Measurements from ENCODE around the gene NCS1.
"Not testable (repeated sequence)": the region's sequence is repeated elsewhere in the genome, so short reads cannot be mapped to it uniquely, and the experiment has no call there.

The NCS1 gene

DNA sequence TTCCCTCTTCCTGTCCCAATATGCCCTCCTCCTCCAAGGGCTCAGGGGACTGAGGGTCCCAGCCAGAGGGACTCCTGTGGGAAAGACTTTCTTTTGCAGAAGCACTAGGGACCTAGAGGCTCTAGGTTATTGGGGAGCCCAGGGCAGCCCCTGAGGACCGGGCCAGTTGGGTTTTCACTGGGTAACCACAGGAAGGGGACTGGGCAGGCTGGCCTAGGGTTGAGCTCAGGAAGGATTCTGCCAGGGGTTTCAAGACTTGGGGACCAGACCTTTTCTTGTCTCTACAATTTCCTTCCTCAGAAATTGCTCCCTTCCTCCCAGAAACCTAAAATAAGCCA is 69.0 kb downstream of the NCS1 start:
- DNase-seq: no peak

- DNase-seq: no peak
Measured at GRCh38 chr9:130242270-130243014, 70.2 kb downstream of the NCS1 start.

- peak; percentile 45 for DNase-seq
Measured at GRCh38 chr9:130243015-130243881, 71.0 kb downstream of the NCS1 start.

GRCh38 chr9:130243882-130244170 is 71.6 kb downstream of the NCS1 start:
- no peak for DNase-seq

GRCh38 chr9:130244548-130245165 is 72.5 kb downstream of the NCS1 start:
- DNase-seq: no peak

DNA sequence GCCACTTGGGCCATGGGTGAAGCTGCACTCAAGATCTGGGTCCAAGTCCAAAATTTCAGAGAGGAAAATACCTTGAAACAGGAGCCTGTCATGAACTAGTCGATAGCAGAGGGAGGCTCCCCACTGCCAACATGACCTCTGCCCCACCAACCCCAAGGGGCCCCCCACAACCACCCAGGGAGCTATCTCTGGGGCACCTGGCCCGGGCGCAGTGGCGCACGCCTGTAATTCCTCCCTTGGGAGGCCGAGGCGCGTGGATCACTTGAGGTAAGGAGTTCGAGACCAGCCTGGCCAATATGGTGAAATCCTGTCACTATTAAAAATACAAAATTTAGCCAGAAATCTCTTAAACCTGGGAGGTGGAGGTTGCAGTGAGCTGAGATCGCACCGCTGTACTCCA is 73.3 kb downstream of the NCS1 start:
- no peak for DNase-seq

- DNase-seq: no peak
Measured at GRCh38 chr9:130246126-130246525, 73.9 kb downstream of the NCS1 start.

GRCh38 chr9:130254747-130255630 is 82.8 kb downstream of the NCS1 start:
- no peak for DNase-seq

- DNase-seq: no peak
Measured at GRCh38 chr9:130255631-130256134, 83.5 kb downstream of the NCS1 start.

- no peak for DNase-seq
Measured at GRCh38 chr9:130256644-130257043, 84.4 kb downstream of the NCS1 start.

GRCh38 chr9:130258137-130258536 is 85.9 kb downstream of the NCS1 start:
- not testable (repeated sequence) for DNase-seq

DNA sequence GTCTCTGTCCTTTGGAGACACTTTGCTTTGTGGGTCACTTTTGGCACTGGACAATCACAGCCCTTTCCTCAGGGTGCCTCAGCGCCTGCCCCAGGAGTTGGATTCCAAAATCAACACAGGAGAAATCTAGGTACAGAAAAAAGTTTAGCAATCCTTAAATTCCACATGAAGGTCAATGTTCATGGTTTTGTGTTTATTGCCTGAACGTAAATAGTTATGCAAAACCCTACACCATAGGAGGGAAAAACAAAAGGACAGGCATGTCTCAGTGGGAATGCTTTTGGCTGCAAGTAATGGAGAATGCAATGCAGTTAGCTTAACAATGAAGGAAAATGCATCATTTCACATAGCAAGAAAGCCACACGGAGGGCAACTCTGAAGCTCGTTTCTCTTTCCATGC is 86.8 kb downstream of the NCS1 start:
- DNase-seq: no peak

DNA sequence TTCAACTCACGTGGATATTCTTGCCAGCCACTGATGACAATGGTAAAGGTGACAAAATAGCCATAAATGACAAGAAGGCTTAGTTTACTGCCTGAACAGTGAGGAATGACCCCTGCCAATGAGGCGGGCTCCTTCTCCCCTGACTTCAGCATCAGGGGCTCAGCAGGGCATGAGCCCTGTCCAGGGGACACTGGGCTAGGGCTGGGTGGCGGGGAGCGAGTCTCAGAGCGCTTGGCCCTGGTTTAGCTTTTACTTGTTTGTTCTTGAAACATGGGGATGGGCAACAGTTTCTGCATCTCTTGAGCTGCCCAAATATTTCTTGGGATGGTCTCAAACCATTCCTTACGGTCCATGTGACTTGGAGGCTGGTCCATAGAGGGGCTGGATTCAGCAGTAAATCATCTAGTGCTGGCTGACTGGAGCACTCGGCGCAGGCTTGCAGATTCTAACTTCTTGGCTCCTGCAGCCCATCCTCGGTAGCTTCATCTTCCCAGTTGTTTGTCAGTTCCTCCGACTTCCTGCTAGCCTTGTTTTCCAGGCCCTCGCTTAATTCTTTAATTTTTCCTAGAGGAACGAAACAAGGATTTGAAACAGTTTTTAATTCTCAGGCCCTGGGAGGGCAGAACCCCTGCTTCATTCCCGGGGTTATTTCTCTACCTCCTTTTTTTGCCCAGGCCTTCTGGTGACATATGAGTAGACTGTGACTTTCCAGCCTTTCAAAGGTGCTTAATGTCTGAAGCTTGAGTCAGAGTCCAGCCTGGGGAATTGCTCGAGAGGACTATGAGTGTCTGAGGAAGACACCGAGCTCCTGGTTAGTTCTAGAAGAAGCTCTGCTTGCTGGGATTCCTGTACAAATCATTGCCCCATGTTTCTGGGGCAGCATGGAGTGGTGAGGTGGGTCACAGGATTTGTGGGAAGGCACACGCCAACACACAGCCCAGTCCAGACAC is 88.9 kb downstream of the NCS1 start:
- DNase-seq: no peak

GRCh38 chr9:130262061-130262745 is 90.0 kb downstream of the NCS1 start:
- no peak for DNase-seq

- no peak for DNase-seq
Measured at GRCh38 chr9:130262771-130263170, 90.6 kb downstream of the NCS1 start.

DNA sequence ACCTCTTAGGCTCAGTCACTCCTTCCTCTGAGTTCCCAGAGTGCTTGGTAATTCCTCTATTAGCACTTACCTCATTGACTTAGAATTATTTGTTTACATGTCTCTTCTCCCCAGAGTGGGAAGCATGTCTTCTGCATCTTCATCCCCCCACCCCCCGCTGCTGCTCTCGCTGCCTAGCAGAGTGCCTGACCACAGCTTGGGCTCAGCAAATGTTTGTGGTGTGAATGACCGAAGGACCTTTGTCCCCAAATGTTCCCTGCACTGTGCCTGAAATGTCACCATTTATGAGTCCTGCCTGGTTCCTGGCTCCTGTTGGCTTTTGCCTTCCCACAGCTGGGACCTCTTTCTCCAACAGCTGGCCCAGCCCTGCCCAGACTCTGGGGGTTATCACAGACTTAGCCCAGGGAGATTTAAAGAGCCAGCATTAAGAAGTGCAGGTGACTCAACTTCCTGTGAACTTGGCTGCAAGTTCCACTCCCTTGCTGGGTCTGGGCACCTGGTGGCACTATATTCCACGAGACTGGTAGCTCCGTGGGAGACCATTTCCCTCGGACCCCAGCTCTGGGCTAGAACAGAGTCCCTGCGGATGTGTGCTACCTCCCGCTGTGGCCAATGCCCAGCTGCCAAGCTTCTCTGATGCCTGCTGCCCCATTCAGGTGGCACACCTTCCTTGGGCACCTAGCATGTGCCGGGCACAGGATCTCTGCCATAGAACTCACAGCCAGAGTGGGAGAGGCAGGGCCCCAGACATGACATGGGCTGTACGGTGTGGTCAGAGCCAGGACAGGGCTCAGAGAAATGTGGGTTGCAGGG is 91.6 kb downstream of the NCS1 start:
- DNase-seq: no peak

DNA sequence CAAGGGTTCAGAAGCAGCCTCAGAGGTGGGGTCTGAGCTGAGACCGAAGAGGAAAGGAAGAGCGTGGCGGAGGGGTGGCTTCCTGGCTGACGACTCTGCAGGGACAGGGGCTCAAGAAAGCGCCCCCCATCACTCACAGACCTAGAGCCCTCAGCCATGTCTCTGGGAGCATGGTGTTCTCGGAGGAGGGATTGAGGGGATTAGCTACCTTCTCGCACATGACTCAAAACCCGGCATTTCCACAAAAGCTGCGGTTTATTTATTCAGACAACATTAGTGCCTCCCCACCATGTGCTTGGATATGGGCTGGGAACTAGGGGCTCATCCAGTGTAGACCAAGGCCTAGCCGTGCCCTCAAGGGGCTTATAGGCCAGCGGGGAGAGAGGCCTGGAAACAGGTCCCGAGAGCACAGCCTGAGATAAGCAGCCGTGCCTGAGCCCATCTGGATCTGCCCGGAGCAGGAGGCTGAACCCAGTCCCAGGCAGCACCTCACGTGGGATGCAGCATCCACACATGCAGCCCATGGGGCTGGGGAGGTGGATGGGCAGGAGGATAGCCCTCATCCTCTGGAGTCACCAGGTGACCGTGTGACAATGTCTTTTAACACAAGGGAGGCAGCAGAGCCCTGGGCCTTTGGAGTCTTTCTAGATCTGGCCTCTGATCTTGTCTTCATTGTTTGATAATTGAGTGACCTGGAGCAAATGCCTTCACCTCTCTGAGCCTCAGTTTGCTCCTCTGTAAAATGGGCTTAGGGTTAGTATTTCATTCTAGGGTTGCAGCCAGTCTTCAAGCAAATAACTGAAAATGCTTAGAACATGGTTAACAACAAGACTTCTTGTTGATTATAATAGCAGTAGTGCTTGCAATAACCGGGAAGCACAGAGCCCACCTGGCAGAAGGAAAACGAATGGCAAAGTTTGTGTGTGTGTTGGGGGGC is 92.5 kb downstream of the NCS1 start:
- DNase-seq: no peak

DNA sequence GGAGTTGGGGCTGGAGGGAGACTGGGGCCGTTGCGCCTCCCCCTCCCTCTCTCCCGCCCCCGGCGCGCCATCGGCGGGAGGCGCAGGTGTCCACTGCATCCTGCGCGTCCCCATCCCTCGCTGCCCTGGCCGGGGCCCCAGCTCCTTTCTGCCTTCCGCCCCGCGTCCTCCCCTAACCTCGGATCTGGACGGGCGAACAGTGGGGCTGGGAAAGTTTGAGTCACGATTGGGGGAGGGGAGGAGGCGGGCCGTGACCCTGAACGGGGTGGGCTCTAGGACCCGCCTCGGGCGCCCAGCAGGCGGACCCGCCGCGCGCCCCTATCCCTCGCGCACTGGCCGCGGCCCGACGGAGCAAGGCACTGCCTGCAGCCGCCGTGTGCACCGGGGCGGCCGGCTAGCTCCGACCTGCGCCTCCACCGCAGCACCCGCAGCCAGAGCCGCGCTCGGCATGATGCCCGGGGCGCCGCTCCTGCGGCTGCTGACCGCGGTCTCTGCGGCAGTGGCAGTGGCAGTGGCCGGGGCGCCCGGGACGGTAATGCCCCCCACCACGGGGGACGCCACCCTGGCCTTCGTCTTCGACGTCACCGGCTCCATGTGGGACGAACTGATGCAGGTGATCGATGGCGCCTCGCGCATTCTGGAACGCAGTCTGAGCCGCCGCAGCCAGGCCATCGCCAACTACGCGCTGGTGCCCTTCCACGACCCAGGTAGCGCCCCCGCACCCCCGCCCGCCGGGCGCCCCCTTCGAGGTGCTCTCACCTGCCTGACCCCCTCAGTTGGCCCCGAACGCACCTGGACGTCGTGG is 93.4 kb downstream of the NCS1 start, which contains the start of gene HMCN2:
HMCN2 (plus strand) TSS at position 330 of the 805 bp plus-strand sequence; CDS start at position 449, 119 bp downstream.
- DNase-seq: no peak
